Measurements from ENCODE around the gene TNFAIP2.
A peak's percentile ranks its signal among the peaks of the same experiment; 100 is the strongest.

Gene TNFAIP2

DNA sequence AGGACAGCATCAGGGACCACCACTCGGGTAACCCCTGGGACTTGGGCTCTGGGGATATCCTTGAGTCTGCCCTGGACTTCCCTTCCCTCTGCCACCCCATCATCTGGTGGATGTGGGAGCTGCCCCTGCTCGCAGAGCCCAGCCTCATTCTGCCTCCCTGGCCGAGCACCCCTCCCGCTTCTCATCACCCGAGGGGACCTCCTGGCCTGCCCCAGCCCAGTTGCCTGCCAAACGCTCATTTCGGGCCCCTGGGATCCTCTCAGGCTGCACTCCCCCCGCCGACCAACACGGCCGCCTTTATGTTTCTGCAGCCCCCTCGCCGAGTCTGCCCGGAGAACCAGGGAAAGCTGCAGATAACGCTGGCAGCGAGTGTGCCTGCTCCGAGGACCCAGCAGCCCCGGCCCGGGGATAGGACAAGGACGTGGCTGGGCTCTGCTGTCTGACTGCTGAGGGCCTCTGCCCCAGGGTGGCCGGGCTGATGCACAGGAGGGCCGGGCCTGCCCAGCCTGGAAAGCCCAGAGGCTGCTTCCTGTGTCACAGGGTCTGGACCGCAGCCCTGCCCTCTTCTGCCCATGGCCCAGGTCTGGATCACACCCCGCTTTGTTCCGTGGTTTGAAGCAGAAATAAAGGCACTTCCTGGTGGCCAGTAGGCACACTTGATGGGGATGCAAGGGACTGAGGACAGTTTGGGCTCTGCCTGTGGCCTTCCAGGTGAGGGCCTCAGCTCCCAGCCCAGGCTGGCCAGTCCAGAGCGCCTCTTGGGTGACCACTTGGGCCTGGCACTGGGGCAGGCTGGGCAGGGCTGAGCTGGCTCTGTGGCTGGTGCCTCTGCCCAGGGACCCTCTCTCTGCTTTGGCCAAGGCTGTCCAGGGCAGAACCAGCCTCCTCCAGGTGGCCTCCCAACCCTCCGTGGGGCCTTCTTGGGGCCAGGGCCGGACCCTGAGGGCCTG, 33.6 kb upstream of the TNFAIP2 start:
- CTCF ChIA-PET: no interaction called here
- Mint-ChIP-seq H3K9me3 (no peaks in the 10 kb centered on the region), H3K4me1 (peaks cover 3% of the 10 kb centered on the region), H3K27ac (no peak overlapping the region), H3K4me3 (no peak overlapping the region), H3K36me3 (no peaks in the 10 kb centered on the region), H3K27me3 (peaks cover 65% of the 10 kb centered on the region)
- DNase-seq: no peak

DNA sequence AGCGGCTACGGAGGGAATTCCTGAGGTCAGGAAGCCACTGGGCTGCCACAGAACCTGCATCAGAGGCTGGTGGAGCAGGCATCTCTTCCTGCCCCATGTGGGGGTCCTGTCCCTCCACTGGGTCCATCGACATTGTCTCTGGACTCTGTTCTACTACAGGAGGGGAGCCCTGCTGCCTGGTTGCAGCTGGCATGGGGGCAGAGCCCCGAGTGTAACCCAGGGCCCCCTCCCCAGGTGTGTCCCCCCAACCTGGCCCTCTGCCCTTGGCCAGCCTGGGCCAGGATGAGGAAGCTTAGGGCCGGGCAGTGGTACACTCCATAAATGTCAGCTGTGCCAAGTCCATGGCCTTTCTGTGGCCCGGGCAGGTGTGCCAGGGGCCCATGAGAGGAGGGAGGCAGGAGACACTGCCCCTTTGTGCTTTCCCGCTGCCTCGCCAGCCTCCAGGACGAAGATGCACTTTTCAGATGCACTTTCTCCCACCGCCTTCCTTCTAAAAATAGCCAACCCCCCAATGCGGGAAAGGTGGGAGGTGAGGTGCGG, 32.7 kb upstream of the TNFAIP2 start:
- peak overlapping the region; percentile 21 for H3K4me3 Mint-ChIP-seq
- CTCF ChIA-PET: no interaction called here

DNA sequence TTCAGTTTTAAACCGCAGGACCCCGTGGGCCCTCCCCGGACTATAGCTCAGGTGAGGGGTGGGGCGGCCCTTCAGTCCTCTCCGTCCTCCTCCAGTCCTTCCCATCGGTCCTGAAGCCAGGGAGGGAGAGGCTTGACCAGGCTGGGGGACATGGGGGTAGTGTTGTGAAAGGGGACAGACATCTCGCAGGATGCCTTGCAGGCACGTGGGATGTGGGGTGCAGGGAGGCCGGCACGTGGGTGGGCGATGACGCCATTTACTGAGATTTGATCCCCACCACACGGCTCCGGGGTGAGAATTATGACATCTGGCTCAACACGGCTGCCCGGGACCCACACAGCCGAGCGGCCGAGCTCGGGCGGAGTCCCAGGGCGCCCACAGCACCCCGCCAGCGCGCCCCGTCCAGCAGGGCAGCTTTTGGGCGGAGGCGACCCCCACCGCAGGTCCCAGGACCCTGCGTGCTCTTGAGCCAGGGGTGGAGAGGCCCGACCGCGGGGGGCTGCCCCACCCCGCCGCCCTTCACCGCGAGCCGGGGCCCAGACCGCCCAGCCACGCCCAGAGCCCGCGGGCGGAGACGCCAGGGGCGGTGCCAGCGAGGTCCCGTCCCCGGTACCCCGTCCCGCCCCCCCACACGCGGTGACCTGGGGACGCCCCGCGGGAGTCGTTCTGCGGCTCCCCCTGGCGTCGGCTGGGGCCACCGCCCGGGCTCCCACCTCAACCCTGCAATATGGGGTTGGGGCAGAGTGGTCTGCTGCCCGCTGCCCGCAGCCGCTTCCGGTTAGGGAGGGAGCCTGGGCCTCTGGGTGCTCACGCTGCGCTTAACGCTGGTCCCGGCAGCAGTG, 32.0 kb upstream of the TNFAIP2 start:
- peak overlapping the region; percentile 21 for H3K4me3 Mint-ChIP-seq
- H3K36me3 Mint-ChIP-seq: no peaks in the 10 kb centered on the region
- peaks cover 55% of the 10 kb centered on the region for H3K27me3 Mint-ChIP-seq
- CTCF ChIA-PET: no interaction called here
- no peak overlapping the region for H3K27ac Mint-ChIP-seq
- peak; percentile 83 for DNase-seq
- peaks cover 3% of the 10 kb centered on the region for H3K4me1 Mint-ChIP-seq
- H3K9me3 Mint-ChIP-seq: no peaks in the 10 kb centered on the region

More for the DNA sequence above, 32.7 kb upstream of the TNFAIP2 start:
- Mint-ChIP-seq H3K27ac (no peak overlapping the region), H3K36me3 (no peaks in the 10 kb centered on the region), H3K27me3 (peaks cover 59% of the 10 kb centered on the region), H3K9me3 (no peaks in the 10 kb centered on the region), H3K4me1 (peaks cover 3% of the 10 kb centered on the region)
- DNase-seq: no peak

DNA sequence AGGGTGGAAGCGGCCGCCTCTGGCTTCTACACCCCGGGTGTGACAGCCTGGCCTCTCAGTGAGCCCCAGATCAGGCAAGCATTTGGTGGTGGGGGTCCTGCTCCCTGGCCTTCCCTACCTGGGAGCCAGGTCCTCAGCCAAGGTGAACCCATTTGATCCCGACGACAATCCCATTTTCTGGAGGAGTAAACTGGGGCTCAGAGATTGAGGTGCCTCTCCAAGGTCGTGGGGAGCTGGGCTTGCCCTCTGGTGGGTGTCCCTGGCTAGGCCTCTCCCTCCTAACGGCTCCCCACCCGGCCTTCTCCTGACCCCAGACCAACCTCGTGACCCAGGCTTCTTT, 31.4 kb upstream of the TNFAIP2 start:
- Mint-ChIP-seq H3K4me1 (peaks cover 3% of the 10 kb centered on the region), H3K9me3 (no peaks in the 10 kb centered on the region), H3K27ac (no peak overlapping the region), H3K36me3 (no peaks in the 10 kb centered on the region), H3K4me3 (peak overlapping the region; percentile 15), H3K27me3 (peaks cover 56% of the 10 kb centered on the region)
- CTCF ChIA-PET: interaction anchor here (1.0 kb wide), 1 partner anchor 397 kb away, joined by 3 read pairs; no protein-coding TSS in a partner anchor
- DNase-seq: no peak

DNA sequence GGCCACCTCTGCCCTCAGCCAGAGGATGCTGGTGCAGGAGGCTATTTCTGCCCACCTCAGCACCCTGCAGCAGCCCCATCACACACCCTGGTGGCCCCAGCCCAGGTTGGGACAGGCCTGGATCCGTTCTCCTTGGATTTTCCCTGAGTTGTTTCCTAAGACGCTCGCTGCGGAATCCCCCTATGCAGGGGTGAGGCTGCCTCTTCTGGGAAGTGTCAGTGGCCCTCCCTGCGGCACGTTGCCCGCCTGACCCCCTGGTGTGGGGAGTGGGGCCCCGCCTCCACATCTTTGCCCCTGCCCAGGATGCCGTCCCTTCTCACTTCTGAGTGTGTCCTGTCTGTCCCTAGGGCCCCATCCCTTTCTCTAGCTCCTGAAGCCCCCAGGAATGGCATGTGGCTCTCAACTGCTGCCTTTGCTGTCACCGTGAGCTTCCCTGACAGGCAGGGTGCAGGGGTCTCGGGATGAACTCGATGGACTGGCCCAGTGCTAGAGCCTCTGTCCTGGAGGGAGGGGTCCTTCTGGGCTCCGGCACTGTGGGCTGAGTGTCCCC, 29.3 kb upstream of the TNFAIP2 start:
- no peak for DNase-seq
- CTCF ChIA-PET: interaction anchor here (4.5 kb wide), 1 partner anchor 12 kb away, joined by 30 read pairs; no protein-coding TSS in a partner anchor
- Mint-ChIP-seq H3K4me3 (no peak overlapping the region), H3K36me3 (no peaks in the 10 kb centered on the region), H3K4me1 (peaks cover 3% of the 10 kb centered on the region), H3K27ac (no peak overlapping the region), H3K27me3 (peaks cover 50% of the 10 kb centered on the region), H3K9me3 (no peaks in the 10 kb centered on the region)

DNA sequence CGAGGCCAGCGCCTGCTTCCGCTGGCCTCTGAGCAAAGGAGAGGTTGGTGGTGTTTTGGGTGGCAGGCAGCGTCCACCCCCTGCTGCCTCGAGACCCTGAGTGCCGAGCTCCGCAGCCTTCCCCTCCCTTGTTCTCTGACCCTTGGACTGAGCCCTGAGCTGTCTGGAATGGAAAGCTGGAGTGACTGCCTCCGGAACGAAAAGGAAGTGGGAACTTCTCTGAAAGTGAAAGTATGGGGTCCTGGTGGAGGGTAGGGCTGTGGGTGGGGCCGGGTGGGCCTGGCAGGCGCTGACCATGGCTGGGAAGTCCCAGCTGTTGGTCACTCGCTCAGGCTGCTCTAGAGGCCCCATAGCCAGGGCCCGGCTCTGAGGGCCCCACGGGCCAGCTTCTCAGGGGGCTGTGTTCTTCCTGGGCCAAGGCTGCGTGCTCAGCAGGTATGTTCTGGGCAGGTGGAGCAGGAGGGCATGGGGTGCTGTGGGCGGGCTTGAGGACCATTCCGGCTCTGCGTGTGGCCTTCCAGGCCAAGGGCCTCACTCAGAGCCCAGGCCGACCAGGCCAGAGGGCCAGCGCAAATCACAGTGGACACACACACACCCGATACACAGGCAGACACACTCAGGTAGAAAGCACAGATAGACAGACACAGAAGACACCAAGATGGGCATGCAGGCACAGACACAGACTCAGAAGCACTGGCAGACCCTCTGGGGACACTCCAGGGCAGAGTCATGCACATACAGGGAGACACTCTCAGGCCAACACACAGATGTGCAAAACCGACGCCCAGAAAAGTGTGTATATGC, 28.7 kb upstream of the TNFAIP2 start, which contains the start of gene EXOC3L4:
TSS of gene EXOC3L4 (plus strand) at position 320 of the 804 bp plus-strand sequence. CDS start 5,495 bp downstream, outside the sequence.
- Mint-ChIP-seq H3K27me3 (peaks cover 44% of the 10 kb centered on the region), H3K4me1 (peaks cover 3% of the 10 kb centered on the region), H3K36me3 (no peaks in the 10 kb centered on the region), H3K27ac (no peak within 1 kb of the TSS), H3K4me3 (no peak within 1 kb of the TSS), H3K9me3 (no peaks in the 10 kb centered on the region)
- CTCF ChIA-PET: interaction anchor here (4.5 kb wide), 1 partner anchor 11 kb away, joined by 30 read pairs; no protein-coding TSS in a partner anchor
- no peak for DNase-seq

DNA sequence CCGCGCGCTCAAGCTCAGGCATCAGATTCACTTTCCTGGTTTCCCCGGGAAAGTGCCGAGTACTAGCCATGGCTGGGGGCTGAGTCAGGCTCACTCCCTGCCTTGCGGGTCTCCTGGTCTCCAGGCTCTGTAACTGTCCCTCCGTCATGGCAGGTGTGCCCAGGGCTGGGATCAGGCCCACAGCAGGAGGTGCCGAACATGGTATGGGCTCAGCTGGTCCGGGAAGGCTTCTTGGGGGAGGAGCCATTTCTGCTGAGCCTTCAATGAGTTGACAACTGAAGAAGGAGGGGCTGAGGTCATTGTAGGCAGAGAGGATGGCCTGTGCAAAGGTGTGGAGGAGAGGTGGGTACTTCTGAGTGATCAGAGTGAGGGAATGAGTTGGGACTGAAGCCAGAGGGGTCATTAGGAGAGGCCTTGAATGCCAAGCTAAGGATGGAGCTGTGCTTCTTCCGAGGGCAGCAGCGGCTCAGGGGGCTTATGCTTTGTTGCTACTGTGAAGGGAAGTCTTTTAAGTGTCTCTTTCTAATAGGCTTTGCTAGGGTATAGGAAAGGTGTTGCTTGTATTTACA, 28.0 kb upstream of the TNFAIP2 start:
- Mint-ChIP-seq H3K9me3 (no peaks in the 10 kb centered on the region), H3K27me3 (peaks cover 43% of the 10 kb centered on the region), H3K27ac (no peak overlapping the region), H3K4me3 (no peak overlapping the region), H3K4me1 (peaks cover 3% of the 10 kb centered on the region), H3K36me3 (no peaks in the 10 kb centered on the region)
- no peak for DNase-seq
- CTCF ChIA-PET: interaction anchor here (0.6 to 4.5 kb wide), 3 partner anchors 11 to 196 kb away, joined by 3 to 30 read pairs (median 3); no protein-coding TSS in a partner anchor

DNA sequence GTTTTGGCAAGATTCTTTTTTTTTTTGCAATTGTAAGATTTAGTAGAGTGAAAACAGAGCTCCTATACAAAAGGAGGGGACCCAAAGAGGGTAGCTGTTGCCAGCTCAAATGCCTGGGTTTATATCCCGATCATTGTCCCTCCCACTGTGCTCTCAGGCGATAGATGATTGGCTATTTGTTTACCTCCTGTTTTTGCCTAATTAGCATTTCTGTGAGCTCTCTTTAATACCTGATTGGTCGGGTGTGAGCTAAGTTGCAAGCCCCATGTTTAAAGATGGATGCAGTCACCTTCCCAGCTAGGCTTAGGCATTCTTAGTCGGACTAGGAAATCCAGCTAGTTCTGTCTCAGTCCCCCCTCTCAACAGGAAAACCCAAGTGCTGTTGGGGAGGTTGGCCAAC, 26.9 kb upstream of the TNFAIP2 start:
- no peaks in the 10 kb centered on the region for H3K36me3 Mint-ChIP-seq
- CTCF ChIA-PET: interaction anchor here (1.1 to 4.5 kb wide), 2 partner anchors 10 to 433 kb away, joined by 3 to 30 read pairs; no protein-coding TSS in a partner anchor
- no peaks in the 10 kb centered on the region for H3K9me3 Mint-ChIP-seq
- H3K4me1 Mint-ChIP-seq: no peaks in the 10 kb centered on the region
- H3K27ac Mint-ChIP-seq: no peak overlapping the region
- H3K27me3 Mint-ChIP-seq: peaks cover 44% of the 10 kb centered on the region
- H3K4me3 Mint-ChIP-seq: no peak overlapping the region
- DNase-seq: no peak

DNA sequence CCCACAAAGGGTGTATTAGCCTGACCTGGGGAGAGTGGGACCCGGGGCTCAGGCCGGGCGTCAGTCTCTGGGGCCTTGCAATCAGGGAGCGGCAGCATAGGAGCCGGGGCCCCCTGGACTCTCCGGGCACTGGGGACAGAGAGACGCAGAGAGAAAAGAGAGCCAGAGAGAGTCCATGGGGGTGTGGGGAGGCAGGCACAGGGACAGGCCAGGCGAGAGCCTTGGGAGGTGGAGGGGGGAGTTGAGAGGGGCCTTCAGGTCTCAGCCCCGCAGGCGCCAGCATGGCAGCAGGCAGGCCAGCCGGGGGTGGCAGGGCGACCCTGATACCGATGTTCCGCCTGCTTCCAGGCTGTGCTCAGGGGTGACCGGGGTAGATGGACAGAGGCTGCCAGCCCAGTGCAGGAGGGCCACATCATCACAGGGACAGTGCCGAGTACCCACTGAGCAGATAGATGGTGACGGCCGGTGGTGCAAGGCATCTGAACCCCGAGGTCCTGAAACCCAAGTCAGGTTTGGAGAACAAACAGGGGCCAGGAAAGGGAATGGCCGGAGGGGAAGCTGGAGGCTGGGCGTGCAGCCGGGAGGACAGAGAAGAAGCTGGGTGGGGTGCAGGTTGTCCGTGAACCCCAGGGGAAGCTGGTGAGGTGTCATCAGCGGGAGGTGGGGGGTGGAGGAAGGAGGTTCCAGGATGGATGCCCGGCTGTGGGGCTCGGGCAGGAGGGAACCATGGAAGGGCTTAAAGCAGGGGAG, 25.8 kb upstream of the TNFAIP2 start:
- Mint-ChIP-seq H3K4me1 (no peaks in the 10 kb centered on the region), H3K27me3 (peaks cover 48% of the 10 kb centered on the region), H3K36me3 (no peaks in the 10 kb centered on the region), H3K27ac (no peak overlapping the region), H3K9me3 (no peaks in the 10 kb centered on the region), H3K4me3 (no peak overlapping the region)
- no peak for DNase-seq
- CTCF ChIA-PET: interaction anchor here (4.5 kb wide), 1 partner anchor 9 kb away, joined by 30 read pairs; no protein-coding TSS in a partner anchor

DNA sequence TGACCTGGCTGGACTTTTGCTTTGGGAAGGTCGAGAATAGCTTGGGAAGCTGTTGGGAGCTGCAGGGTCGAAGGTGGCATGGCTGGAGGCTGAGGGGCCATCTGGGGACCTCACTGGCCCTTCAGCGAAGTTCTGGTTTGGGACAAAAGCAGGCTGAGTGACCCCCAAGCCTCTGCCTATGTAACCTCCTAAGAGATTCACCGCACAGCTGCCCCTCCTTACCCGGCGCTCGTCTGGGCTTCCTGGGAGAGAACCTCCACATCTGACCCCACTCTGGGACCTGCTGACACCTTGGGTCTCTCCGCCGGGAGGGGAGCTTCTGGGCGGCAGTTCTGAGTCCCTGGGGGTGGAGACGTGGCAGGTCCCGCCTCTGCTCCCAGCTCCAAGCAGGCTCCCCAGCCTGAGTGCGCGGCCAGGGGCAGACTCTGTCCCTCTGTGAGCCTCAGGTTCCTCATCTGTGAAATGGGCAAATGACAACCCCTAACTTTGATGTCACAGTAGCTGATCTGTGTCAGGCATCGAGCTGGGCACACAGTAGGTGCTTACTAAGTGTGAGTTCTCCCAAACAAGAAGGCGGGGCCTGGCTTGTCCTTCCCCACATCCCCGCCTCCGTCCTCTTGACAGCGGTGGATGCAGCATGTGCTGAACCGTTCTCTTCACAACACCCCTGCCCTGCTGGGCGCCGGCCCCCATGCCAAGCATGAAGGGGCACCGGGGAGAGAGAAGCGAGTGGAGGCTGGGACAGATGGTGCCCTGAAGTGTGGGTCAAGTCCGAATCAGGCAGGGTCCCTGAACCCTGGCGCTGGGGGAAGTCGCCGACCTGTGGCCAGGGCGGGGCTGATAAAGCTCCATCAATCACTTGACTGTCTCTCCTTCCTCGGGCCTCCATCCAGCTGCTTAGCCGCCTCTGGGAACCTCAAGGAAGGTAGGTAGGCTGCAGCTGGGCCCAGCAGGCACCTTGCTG, 25.0 kb upstream of the TNFAIP2 start:
- DNase-seq: no peak
- no peak overlapping the region for H3K27ac Mint-ChIP-seq
- CTCF ChIA-PET: interaction anchor here (4.5 kb wide), 1 partner anchor 8 kb away, joined by 30 read pairs; no protein-coding TSS in a partner anchor
- H3K36me3 Mint-ChIP-seq: no peaks in the 10 kb centered on the region
- H3K9me3 Mint-ChIP-seq: no peaks in the 10 kb centered on the region
- no peak overlapping the region for H3K4me3 Mint-ChIP-seq
- no peaks in the 10 kb centered on the region for H3K4me1 Mint-ChIP-seq
- peaks cover 53% of the 10 kb centered on the region for H3K27me3 Mint-ChIP-seq

DNA sequence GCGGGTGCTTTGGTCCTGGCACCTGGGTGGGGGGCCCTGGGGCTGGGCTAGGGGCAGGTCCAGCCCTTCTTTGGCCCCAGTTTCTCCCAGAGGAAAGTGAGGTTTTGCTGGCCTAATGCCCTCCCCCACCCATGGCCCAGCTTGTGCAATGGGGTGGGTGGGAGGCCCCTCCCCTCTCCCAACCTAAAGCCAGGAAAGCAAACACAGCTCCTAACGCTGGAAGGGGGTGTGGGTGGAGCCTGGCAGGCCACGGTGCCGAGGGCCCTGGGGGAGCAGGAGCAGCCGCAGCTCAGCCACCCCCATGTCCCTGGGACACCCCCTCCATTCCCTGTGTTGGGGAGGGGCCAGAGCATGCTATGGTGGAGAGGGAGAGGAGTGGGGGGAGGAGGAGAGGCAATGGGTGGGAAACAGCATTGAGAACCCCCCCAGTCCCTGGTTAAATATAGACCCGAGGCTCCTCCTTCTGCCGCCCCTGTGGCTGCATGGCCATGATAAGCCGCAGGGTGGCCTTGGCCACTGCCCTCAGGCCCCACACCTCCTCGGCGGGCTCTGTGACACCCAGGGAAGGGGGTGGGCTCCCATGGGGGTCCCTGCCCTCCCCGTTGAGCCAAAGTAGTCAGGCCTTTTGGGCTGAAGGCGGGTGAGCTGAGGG, 24.1 kb upstream of the TNFAIP2 start:
- no peak for DNase-seq
- H3K4me3 Mint-ChIP-seq: no peak overlapping the region
- H3K9me3 Mint-ChIP-seq: no peaks in the 10 kb centered on the region
- no peaks in the 10 kb centered on the region for H3K36me3 Mint-ChIP-seq
- CTCF ChIA-PET: no interaction called here
- peaks cover 3% of the 10 kb centered on the region for H3K4me1 Mint-ChIP-seq
- peaks cover 57% of the 10 kb centered on the region for H3K27me3 Mint-ChIP-seq
- no peak overlapping the region for H3K27ac Mint-ChIP-seq

All from activated naive CD4-positive, alpha-beta T cell treated with anti-CD3 and anti-CD28 coated beads, Interleukin-2, amount 10 ng/mL, durations not matched to agents 7 days and 5 days (primary cell).